COLO829 (cell line): ENCODE results near the gene GADD45GIP1.

Experiments
- DNase-seq: peaks from one replicate; pipeline ENCODE4 v3.0.0; 2012; ENCODE audit warnings: low spot score

Gene GADD45GIP1

DNA sequence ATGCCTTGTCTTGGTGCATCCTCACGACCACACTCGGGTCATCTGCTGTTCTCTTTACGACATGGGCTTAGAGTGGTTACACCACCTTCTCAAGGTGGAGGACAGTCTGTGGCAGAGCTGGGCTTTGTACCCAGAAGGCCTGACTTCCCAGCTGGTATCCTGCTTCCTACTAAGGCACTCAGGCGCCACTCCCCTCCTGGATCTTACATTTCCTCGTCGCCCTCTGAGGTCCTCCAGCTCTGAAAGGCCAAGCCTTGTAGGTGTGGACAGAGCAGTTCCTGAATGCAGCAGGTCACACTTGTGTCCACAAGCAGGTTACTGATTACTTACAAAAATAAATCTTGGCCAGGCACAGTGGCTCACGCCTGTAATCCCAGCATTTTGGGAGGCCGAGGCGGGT lies 49.9 kb downstream of the GADD45GIP1 start:
- no peak for DNase-seq
